ENCODE measurements around the gene MYO3B.

The MYO3B gene

DNA sequence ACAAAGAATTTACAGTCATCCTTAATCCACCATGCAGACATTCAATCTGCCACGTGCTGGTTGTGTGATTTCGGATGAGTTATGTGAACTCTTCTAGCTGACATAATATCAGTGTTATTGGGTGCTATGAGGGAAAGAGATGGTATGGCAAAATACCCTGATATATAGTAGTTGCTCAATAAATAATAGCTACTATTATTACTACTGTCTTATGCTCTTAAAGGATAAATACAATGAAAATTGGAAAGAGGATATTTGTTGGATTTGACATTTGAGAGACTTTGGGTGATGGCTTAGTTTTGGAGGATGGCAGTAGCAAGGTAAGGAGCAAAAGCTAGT, 86.5 kb downstream of the MYO3B start:
- no peak overlapping the region for H3K4me3 ChIP-seq (ENCODE audit: low read depth, low read length)
- no peak for DNase-seq (ENCODE audit: low read depth)
- TF ChIP-seq, protein P1, sequence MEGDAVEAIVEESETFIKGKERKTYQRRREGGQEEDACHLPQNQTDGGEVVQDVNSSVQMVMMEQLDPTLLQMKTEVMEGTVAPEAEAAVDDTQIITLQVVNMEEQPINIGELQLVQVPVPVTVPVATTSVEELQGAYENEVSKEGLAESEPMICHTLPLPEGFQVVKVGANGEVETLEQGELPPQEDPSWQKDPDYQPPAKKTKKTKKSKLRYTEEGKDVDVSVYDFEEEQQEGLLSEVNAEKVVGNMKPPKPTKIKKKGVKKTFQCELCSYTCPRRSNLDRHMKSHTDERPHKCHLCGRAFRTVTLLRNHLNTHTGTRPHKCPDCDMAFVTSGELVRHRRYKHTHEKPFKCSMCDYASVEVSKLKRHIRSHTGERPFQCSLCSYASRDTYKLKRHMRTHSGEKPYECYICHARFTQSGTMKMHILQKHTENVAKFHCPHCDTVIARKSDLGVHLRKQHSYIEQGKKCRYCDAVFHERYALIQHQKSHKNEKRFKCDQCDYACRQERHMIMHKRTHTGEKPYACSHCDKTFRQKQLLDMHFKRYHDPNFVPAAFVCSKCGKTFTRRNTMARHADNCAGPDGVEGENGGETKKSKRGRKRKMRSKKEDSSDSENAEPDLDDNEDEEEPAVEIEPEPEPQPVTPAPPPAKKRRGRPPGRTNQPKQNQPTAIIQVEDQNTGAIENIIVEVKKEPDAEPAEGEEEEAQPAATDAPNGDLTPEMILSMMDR (IDR thresholded peaks at IDR 0.05; ENCODE audit: control insufficient read depth, extremely low read depth, insufficient read depth) = no peak

GRCh38 chr2:170264865-170265264, 86.9 kb downstream of the MYO3B start:
- no peak for DNase-seq (ENCODE audit: low read depth)
- H3K4me3 ChIP-seq (ENCODE audit: low read depth, low read length) = no peak overlapping the region
- TF ChIP-seq, protein P1 (IDR thresholded peaks at IDR 0.05; ENCODE audit: control insufficient read depth, extremely low read depth, insufficient read depth) = no peak

DNA sequence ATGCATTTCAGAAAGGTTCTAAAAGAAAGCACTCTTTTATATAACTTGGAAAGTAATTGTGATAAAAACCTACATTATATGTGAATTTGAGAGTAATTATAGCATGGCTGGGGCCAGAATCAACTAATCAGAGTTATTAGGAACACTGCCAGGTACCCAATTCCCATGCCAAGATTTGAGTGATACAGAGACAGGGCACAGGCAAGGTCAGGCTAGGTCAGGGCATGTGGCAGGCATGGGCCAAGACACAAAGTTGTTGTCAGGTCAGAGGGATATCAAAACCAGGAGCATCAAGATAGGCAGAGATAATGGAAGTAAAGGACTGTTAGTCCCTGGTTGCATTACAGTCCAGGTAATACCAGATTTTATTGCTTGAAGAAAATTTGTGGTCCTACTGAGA, 87.4 kb downstream of the MYO3B start:
- TF ChIP-seq, protein P1 (IDR thresholded peaks at IDR 0.05; ENCODE audit: control insufficient read depth, extremely low read depth, insufficient read depth) = no peak
- H3K4me3 ChIP-seq (ENCODE audit: low read depth, low read length) = no peak overlapping the region
- DNase-seq (ENCODE audit: low read depth) = no peak

DNA sequence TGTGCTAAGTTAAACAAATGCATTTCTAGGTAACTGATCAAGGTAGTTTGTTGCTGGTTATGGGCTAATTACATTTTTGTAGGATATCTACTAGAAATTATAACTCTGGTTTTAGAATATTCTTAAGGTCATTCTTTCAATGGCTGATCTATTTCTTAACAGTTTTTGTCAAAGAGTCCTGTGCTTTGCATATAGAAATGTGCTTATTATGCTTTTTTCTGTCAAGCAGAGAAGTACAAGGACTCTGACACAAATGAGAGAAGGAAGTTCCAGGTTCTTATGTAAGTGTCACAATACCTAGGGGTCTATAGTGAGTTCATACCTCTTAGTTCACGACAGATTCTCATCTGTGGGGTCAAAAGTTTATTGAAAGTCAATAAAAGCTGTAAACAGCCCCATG, 88.4 kb downstream of the MYO3B start:
- no peak overlapping the region for H3K4me3 ChIP-seq (ENCODE audit: low read depth, low read length)
- TF ChIP-seq, protein P1 (IDR thresholded peaks at IDR 0.05; ENCODE audit: control insufficient read depth, extremely low read depth, insufficient read depth) = no peak
- no peak for DNase-seq (ENCODE audit: low read depth)

- TF ChIP-seq, protein P1 (IDR thresholded peaks at IDR 0.05; ENCODE audit: control insufficient read depth, extremely low read depth, insufficient read depth) = no peak
- H3K4me3 ChIP-seq (ENCODE audit: low read depth, low read length) = no peak overlapping the region
- no peak for DNase-seq (ENCODE audit: low read depth)
These were observed 89.1 kb downstream of the MYO3B start for GRCh38 chr2:170267071-170267470.

GRCh38 chr2:170270278-170270864, 92.4 kb downstream of the MYO3B start:
- TF ChIP-seq, protein P1 (IDR thresholded peaks at IDR 0.05; ENCODE audit: control insufficient read depth, extremely low read depth, insufficient read depth) = no peak
- no peak for DNase-seq (ENCODE audit: low read depth)
- H3K4me3 ChIP-seq (ENCODE audit: low read depth, low read length) = no peak overlapping the region

DNA sequence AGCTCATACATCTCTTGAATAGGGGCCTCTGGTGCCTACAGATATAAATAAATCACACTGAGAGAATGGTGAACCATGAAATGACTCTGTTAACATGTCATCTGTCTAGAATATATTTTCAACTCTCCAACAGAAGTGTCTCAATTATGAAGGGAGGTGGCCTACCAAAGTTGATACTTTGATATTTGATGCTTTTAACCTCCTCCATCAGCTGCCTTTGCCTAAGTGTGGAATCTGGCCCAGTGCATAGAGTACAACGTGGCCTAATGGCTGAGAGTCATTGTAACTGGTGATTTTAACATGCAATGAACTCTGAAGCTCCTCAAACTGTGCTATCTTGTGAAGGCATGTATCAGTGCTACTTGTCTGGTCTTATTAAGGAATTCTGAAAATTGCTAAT, 93.4 kb downstream of the MYO3B start:
- no peak for DNase-seq (ENCODE audit: low read depth)
- no peak overlapping the region for H3K4me3 ChIP-seq (ENCODE audit: low read depth, low read length)
- TF ChIP-seq, protein P1 (IDR thresholded peaks at IDR 0.05; ENCODE audit: control insufficient read depth, extremely low read depth, insufficient read depth) = no peak

All from LNCaP clone FGC (cell line).